Pancreas (tissue), 10 donors: ENCODE data around the gene UQCRFS1. TPM values are rescaled to one million over a fixed set of nuclear protein-coding genes. Genes with fewer than 3 reads are reported as not detected.

Experiments used
- ATAC-seq, 4 donors: fragments of 200-7000 bp; cut with Tn5 transposase; one replicate each; pipeline versions ENCODE4 v1.8.0 to v1.9.1; 2020; ENCODE audit warnings: mild to moderate bottlenecking in 4 of 4, moderate library complexity in 4 of 4
- DNase-seq, 6 donors: peaks; one replicate each; pipeline ENCODE4 v3.0.0-alpha.2; 2020
- FAIRE-seq: peaks from 2 replicates; lab custom pipeline; 2012; peaks lifted over from hg19 to GRCh38; lab: Jason Lieb, UNC
- H3K27ac ChIP-seq, 4 donors: fragments of 200-600 bp; sonication (generic); 1 replicate in 3 of 4; 2 replicates in 1 of 4; pipeline versions ENCODE4 v1.5.0 to v1.8.0; 2020
- H3K27me3 ChIP-seq, 4 donors: fragments of 200-600 bp; one replicate each; pipeline ENCODE4 v1.8.0; 2021
- H3K36me3 ChIP-seq, 3 donors: fragments of 200-600 bp; sonication (generic) in 1 of 3; one replicate each; pipeline versions ENCODE4 v1.5.0 to v1.8.0; 2020 to 2021
- H3K4me1 ChIP-seq, 3 donors: fragments of 200-600 bp; one replicate each; pipeline ENCODE4 v1.8.0; 2021
- H3K4me3 ChIP-seq, 4 donors: fragments of 200-600 bp; sonication (generic) in 2 of 4; one replicate each; pipeline versions ENCODE4 v1.5.0 to v1.8.0; 2020 to 2021
- H3K9me3 ChIP-seq, 4 donors: fragments of 200-600 bp; one replicate each; pipeline ENCODE4 v1.8.0; 2021
- CTCF ChIP-seq, 4 donors: fragments of 200-600 bp; sonication (generic) in 3 of 4; IDR thresholded peaks; one replicate each; pipeline versions ENCODE4 v1.5.0 to v1.8.0; 2021; ENCODE audit warnings: antibody characterized with exemption in 4 of 4
- WGBS, 2 donors: extraction: QIAGEN DNeasy Blood & Tissue Kit; methylation state at CpG; one replicate each; pipeline ENCODE4 v1.1.7; 2013; 5-methylcytosine and 5-hydroxymethylcytosine counted together
- intact Hi-C, 3 donors: fragments of 100-400 bp; cut with DNase I; formaldehyde crosslinking; loops; one replicate each; pipeline versions ENCODE4 v1.11.1 to v1.14.2; 2022
- polyA plus RNA-seq, 2 donors: library from polyadenylated mRNA; stranded (reverse); fragments of 200-250 nt; gene quantifications; one replicate each; pipeline ENCODE4 v1.2.3, GENCODE V29; 2013
- total RNA-seq, 6 donors: library from RNA; stranded (reverse); fragmentation: NEBNext Ultra II Directional in 4 of 6; extraction: Animal tissue kit (Norgen Biotek cat#: 25700) in 4 of 6; gene quantifications; one replicate each; pipeline versions ENCODE4 v1.2.1 to v1.2.4, GENCODE V29; 2021 to 2023
- donor health status: healthy with polysubstance abuse.
- donor health status: DM: no; HTN: no; CAD: no; lungs with moderate emphysema.
- donor health status: DM: no; HTN: no; CAD: no.
- donor health status: control.
- donor health status: control.
- donor health status: Bipolar disorder and iron deficiency.
- donor health status: DM: yes; HTN: yes; CAD: no.
- donor health status: DM: no; HTN: no; CAD: no.
- donor health status: DM: no; HTN: no; CAD: no.
- donor health status: DM: yes; HTN: yes; CAD: no.

Gene UQCRFS1
- total and polyA plus RNA-seq, 8 donors = 6.6 to 17.3 (median 14.9) TPM

DNA sequence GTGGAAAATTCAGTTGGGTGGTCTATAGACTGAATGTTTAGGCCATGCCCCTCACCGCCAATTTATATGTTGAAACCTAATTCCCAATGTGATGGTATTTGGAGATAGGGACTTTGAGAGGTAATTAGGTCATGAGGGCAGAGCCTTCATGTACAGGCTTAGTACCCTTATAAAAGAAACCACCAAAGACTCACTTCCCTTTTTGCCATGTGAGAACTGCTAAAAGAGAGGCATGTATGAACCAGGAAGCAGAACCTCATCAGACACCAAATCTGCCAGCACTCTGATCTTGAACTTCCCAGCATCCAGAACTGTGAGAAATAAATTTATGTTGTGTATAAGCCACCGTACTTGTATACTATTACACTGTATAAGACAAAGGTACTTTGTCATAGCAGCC lies 40.6 kb downstream of the UQCRFS1 start:
- Histone ChIP-seq H3K27me3 (no peaks in the 10 kb centered on the region), H3K36me3 (no peaks in the 10 kb centered on the region), H3K9me3 (no peaks in the 10 kb centered on the region), H3K27ac (no peak overlapping the region), H3K4me1 (no peaks in the 10 kb centered on the region), H3K4me3 (no peak overlapping the region)
- 74 to 80% methylated on average over 2 of the region's 2 CpGs for WGBS, 2 donors
- no peak for DNase-seq
- intact Hi-C loops = no loop called here
- no peak for TF ChIP-seq CTCF (IDR thresholded peaks at IDR 0.05)
- no peak for ATAC-seq
- FAIRE-seq = no peak

DNA sequence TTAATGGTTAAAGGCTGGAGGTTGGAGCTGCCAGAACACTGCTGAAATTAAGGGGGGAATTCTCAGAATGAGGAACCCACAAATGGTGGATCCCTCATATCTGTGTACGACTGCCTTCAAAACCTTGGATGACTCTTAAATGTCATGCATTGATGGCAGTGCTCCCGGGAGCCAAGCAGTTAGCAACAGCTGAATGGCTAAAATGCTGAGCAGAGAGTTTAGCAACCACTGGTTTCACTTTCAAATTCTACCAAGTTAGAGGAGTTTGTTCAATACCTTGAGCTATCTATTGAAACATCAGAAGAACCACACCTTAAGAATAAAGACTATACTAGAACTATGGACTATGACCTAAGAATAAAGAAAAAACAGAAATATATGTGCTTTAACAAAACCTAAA lies 41.4 kb downstream of the UQCRFS1 start:
- ATAC-seq (no peak), FAIRE-seq (no peak), DNase-seq (no peak)
- Histone ChIP-seq H3K9me3 (no peaks in the 10 kb centered on the region), H3K36me3 (no peaks in the 10 kb centered on the region), H3K27me3 (no peaks in the 10 kb centered on the region), H3K4me1 (no peaks in the 10 kb centered on the region), H3K27ac (no peak overlapping the region), H3K4me3 (no peak overlapping the region)
- intact Hi-C loops = no loop called here
- TF ChIP-seq CTCF (IDR thresholded peaks at IDR 0.05) = no peak
- WGBS, 2 donors = 68 to 79% methylated on average over 2 of the region's 2 CpGs

DNA sequence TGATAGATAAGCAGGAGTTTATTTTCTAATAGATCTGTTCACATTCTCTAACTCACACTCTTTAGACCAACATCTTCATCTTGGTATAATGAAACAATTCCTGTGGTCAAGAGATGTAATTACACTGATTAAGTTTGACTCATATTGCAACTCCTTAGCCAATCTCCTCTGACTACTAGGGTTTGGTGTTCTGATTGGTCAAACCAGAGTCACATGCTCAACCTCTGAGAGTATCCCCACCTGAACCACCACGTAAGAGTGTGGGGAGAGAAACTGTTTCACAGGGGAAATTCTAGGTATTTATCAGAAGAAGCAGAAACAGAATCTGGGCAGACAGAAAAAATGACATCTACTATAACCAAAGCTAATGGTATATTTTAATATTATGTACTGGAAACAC lies 42.4 kb downstream of the UQCRFS1 start:
- DNase-seq (no peak), ATAC-seq (no peak), FAIRE-seq (no peak)
- Histone ChIP-seq H3K27ac (no peak overlapping the region), H3K9me3 (no peaks in the 10 kb centered on the region), H3K36me3 (no peaks in the 10 kb centered on the region), H3K27me3 (no peaks in the 10 kb centered on the region), H3K4me3 (no peak overlapping the region), H3K4me1 (no peaks in the 10 kb centered on the region)
- intact Hi-C loops = no loop called here
- TF ChIP-seq CTCF (IDR thresholded peaks at IDR 0.05) = no peak
- 19 to 21% methylated on average over 1 of the region's 1 CpG for WGBS, 2 donors

DNA sequence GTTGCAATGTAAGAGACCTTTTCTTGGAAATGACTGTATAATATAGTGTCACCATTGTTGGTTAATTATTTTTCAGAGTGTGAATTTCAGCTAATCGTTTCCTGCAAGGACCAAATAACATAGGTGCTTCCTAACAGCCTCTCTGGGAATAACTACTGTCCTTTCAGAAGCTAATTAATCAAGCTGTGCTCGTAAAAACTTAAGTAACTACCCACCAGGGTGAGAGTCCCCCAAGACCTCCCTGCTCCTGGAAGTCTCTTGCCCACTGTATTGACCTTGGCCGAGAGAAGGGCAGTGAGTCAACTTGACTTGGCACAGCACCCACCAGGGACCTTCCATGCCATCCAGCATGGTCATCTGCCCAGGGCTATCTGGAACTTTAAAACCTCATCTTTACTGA lies 50.3 kb downstream of the UQCRFS1 start:
- 18 to 22% methylated on average over 3 of the region's 3 CpGs for WGBS, 2 donors
- intact Hi-C loops = no loop called here
- DNase-seq (no peak), FAIRE-seq (no peak), ATAC-seq (no peak)
- no peaks in the 10 kb centered on the region for H3K36me3 ChIP-seq
- H3K27ac ChIP-seq = no peak overlapping the region
- no peaks in the 10 kb centered on the region for H3K27me3 ChIP-seq
- H3K4me3 ChIP-seq = no peak overlapping the region
- no peak for TF ChIP-seq CTCF (IDR thresholded peaks at IDR 0.05)
- H3K4me1 ChIP-seq = no peaks in the 10 kb centered on the region
- H3K9me3 ChIP-seq = no peaks in the 10 kb centered on the region

- intact Hi-C loops = no loop called here
- no peak for ATAC-seq
- FAIRE-seq = no peak
- 68 to 69% methylated on average over 2 of the region's 2 CpGs for WGBS, 2 donors
- DNase-seq = no peak
- Histone ChIP-seq H3K4me1 (no peaks in the 10 kb centered on the region), H3K4me3 (no peak overlapping the region), H3K36me3 (no peaks in the 10 kb centered on the region), H3K27me3 (no peaks in the 10 kb centered on the region), H3K9me3 (no peaks in the 10 kb centered on the region), H3K27ac (no peak overlapping the region)
- TF ChIP-seq CTCF (IDR thresholded peaks at IDR 0.05) = no peak
Measured at GRCh38 chr19:29155683-29156082, 57.3 kb downstream of the UQCRFS1 start.
